PC-9 (cell line): Measurements from ENCODE around the gene PGPEP1. TPM values are rescaled to one million over a fixed set of nuclear protein-coding genes. Genes with fewer than 3 reads are reported as not detected.

Experiments used
- BruUV-seq: library from RNA; stranded (reverse); fragments of 400-500 nt; replicated peaks from 2 replicates; lab custom pipeline; 2021; lab: Mats Ljungman, UMichigan
- CTCF ChIA-PET: fragments of 300-600 bp; sonication (Branson Sonifier 250); formaldehyde crosslinking; loops from one replicate; lab custom pipeline; 2022; ENCODE audit warnings: antibody characterized with exemption; lab: Charles Lee
- POLR2A ChIA-PET: fragments of 300-600 bp; sonication (Branson Sonifier 250); formaldehyde crosslinking; loops from one replicate; lab custom pipeline; 2022; ENCODE audit warnings: antibody characterized with exemption; ENCODE audit not compliant: unreplicated experiment; lab: Charles Lee
- DNase-seq, 2 experiments: peaks; one replicate each; pipeline versions ENCODE4 v3.0.0 to v3.0.0-alpha.2; 2015 to 2022; ENCODE audit warnings: mixed read lengths in 1 of 2
- H2AFZ ChIP-seq: fragments of 200-600 bp; sonication (generic); 2 replicates; pipeline ENCODE4 v1.8.1; 2017; ENCODE audit warnings: antibody characterized with exemption
- H3F3A ChIP-seq: fragments of 200-600 bp; sonication (generic); 2 replicates; pipeline ENCODE4 v1.8.1; 2017; ENCODE audit warnings: antibody characterized with exemption, mild to moderate bottlenecking, low read depth; ENCODE audit not compliant: insufficient read depth
- H3K27ac ChIP-seq: fragments of 200-600 bp; sonication (generic); 2 replicates; pipeline ENCODE4 v1.6.1; 2016; ENCODE audit warnings: mixed run types
- H3K27me3 ChIP-seq: fragments of 200-600 bp; sonication (generic); 2 replicates; pipeline ENCODE4 v1.6.1; 2016; ENCODE audit warnings: low read depth, mixed run types; ENCODE audit not compliant: insufficient read depth
- H3K36me3 ChIP-seq: fragments of 200-600 bp; sonication (generic); 2 replicates; pipeline ENCODE4 v1.6.1; 2016; ENCODE audit warnings: low read depth, mixed run types
- H3K4me1 ChIP-seq: fragments of 200-600 bp; sonication (generic); replicated peaks from 2 replicates; pipeline ENCODE4 v1.6.1; 2016; ENCODE audit warnings: mixed run types; ENCODE audit not compliant: insufficient read depth
- H3K4me2 ChIP-seq: fragments of 200-600 bp; sonication (generic); 2 replicates; pipeline ENCODE4 v1.6.1; 2017; ENCODE audit warnings: mixed run types
- H3K4me3 ChIP-seq: fragments of 200-600 bp; sonication (generic); 2 replicates; pipeline ENCODE4 v1.6.1; 2016; ENCODE audit warnings: mixed run types
- H3K79me2 ChIP-seq: fragments of 200-600 bp; sonication (generic); 2 replicates; pipeline ENCODE4 v1.6.1; 2017; ENCODE audit warnings: low read depth, mixed run types
- H3K9me2 ChIP-seq: fragments of 200-600 bp; sonication (generic); 2 replicates; pipeline ENCODE4 v1.8.1; 2017; ENCODE audit warnings: mild to moderate bottlenecking; ENCODE audit not compliant: insufficient read depth
- H3K9me3 ChIP-seq: fragments of 200-600 bp; sonication (generic); 2 replicates; pipeline ENCODE4 v1.8.1; 2016; ENCODE audit warnings: low read depth; ENCODE audit not compliant: insufficient read depth
- H4K20me1 ChIP-seq: fragments of 200-600 bp; sonication (generic); 2 replicates; pipeline ENCODE4 v1.8.1; 2017; ENCODE audit not compliant: insufficient read depth
- CTCF ChIP-seq: fragments of 200-600 bp; sonication (generic); conservative IDR thresholded peaks from 2 replicates; pipeline ENCODE4 v1.6.1; 2017; ENCODE audit warnings: mixed run types, antibody characterized with exemption, mild to moderate bottlenecking, moderate library complexity
- EZH2 ChIP-seq: fragments of 200-600 bp; sonication (generic); IDR thresholded peaks from 2 replicates; pipeline ENCODE4 v1.8.0; 2017; ENCODE audit warnings: antibody characterized with exemption, low read depth
- intact Hi-C: fragments of 100-400 bp; cut with micrococcal nuclease; formaldehyde crosslinking; loops from one replicate; pipeline ENCODE4 v1.10.0; 2022; ENCODE audit not compliant: unreplicated experiment
- total RNA-seq: library from RNA; stranded (reverse); gene quantifications from 2 replicates; pipeline ENCODE4 v1.2.3, GENCODE V29; 2021

PGPEP1 gene
- total RNA-seq, 1 experiment from 2014 or later, result 53.6 TPM

GRCh38 chr19:18349524-18350128 is 9.2 kb downstream of the PGPEP1 start:
- H2AFZ ChIP-seq, result no peak overlapping the region
- no peaks in the 10 kb centered on the region for H3K27me3 ChIP-seq
- H3K79me2 ChIP-seq, result no peaks in the 10 kb centered on the region
- H3F3A ChIP-seq, result peaks cover 20% of the 10 kb centered on the region; the same call in 1 of the 2 replicates
- no peaks in the 10 kb centered on the region for H3K9me3 ChIP-seq
- no peaks in the 10 kb centered on the region for H3K36me3 ChIP-seq
- no peaks in the 10 kb centered on the region for H4K20me1 ChIP-seq
- CTCF ChIA-PET, result interaction anchor here (0.6 to 0.7 kb wide), 3 partner anchors 68 to 112 kb away, joined by 3 to 8 read pairs (median 5); no protein-coding TSS in a partner anchor
- peaks cover 10% of the 10 kb centered on the region; the same call in 1 of the 2 replicates for H3K4me1 ChIP-seq
- POLR2A ChIA-PET, result no interaction called here
- H3K4me2 ChIP-seq, result no peak overlapping the region
- no TSS peak for BruUV-seq
- intact Hi-C loops, result loop anchor here (1.0 kb wide), 2 partner anchors 37 to 61 kb away; partner anchors contain the start of gene GDF15
- DNase-seq, result peak; percentile 63
- no peak overlapping the region for H3K27ac ChIP-seq
- no peak overlapping the region for H3K4me3 ChIP-seq
- TF ChIP-seq EZH2, result no peak
- peak; percentile 93 for TF ChIP-seq CTCF
- no peaks in the 10 kb centered on the region for H3K9me2 ChIP-seq

GRCh38 chr19:18350490-18350889 is 10.1 kb downstream of the PGPEP1 start:
- no peaks in the 10 kb centered on the region for H3K9me3 ChIP-seq
- BruUV-seq, result no TSS peak
- no peaks in the 10 kb centered on the region for H3K27me3 ChIP-seq
- H3F3A ChIP-seq, result peaks cover 20% of the 10 kb centered on the region; the same call in 1 of the 2 replicates
- no peaks in the 10 kb centered on the region for H4K20me1 ChIP-seq
- no peak for DNase-seq
- TF ChIP-seq EZH2 (no peak), CTCF (no peak)
- H3K4me2 ChIP-seq, result no peak overlapping the region
- H3K4me1 ChIP-seq, result peaks cover 10% of the 10 kb centered on the region; the same call in 1 of the 2 replicates
- no peak overlapping the region for H3K4me3 ChIP-seq
- ChIA-PET POLR2A (no interaction called here), CTCF (interaction anchor here (0.7 kb wide), 1 partner anchor 67 kb away, joined by 3 read pairs; no protein-coding TSS in a partner anchor)
- H3K27ac ChIP-seq, result no peak overlapping the region
- H3K9me2 ChIP-seq, result no peaks in the 10 kb centered on the region
- no peaks in the 10 kb centered on the region for H3K79me2 ChIP-seq
- H3K36me3 ChIP-seq, result 0 out of 2 replicates have a peak, but pooled peaks cover 3% of the 10 kb centered on the region
- no peak overlapping the region for H2AFZ ChIP-seq
- intact Hi-C loops, result no loop called here

- peaks cover 10% of the 10 kb centered on the region; the same call in 1 of the 2 replicates for H3F3A ChIP-seq
- BruUV-seq, result no TSS peak
- peaks cover 11% of the 10 kb centered on the region for H3K36me3 ChIP-seq
- ChIA-PET POLR2A (no interaction called here), CTCF (no interaction called here)
- no peak for TF ChIP-seq CTCF
- no peak for TF ChIP-seq EZH2
- no peak overlapping the region for H3K4me3 ChIP-seq
- no peaks in the 10 kb centered on the region for H4K20me1 ChIP-seq
- no peak overlapping the region for H3K4me2 ChIP-seq
- intact Hi-C loops, result no loop called here
- peaks cover 10% of the 10 kb centered on the region; the same call in 1 of the 2 replicates for H3K4me1 ChIP-seq
- H3K79me2 ChIP-seq, result no peaks in the 10 kb centered on the region
- no peaks in the 10 kb centered on the region for H3K9me3 ChIP-seq
- no peak overlapping the region for H2AFZ ChIP-seq
- DNase-seq, result no peak
- no peaks in the 10 kb centered on the region for H3K27me3 ChIP-seq
- H3K27ac ChIP-seq, result no peak overlapping the region
- no peaks in the 10 kb centered on the region for H3K9me2 ChIP-seq
Measured at GRCh38 chr19:18351544-18351943, 11.1 kb downstream of the PGPEP1 start.
